GM12878 (cell line): ENCODE results near the gene ZNF213. TPM values are rescaled to one million over a fixed set of nuclear protein-coding genes. Genes with fewer than 3 reads are reported as not detected.

Experiments
- CHD2 ChIP-seq: IDR thresholded peaks from 2 replicates; pipeline ENCODE4 v1.6.1; 2011; ENCODE audit warnings: low read depth, low read length, improper control_type of control experiment, borderline replicate concordance
- EGR1 ChIP-seq, 2 experiments: IDR thresholded peaks; 1 replicate in 1 of 2; 2 replicates in 1 of 2; pipeline ENCODE4 v1.6.1; 2011 to 2012; ENCODE audit warnings: low read depth in 2 of 2, low read length in 2 of 2, borderline replicate concordance in 1 of 2, mild to moderate bottlenecking in 1 of 2, moderate library complexity in 1 of 2
- FOS ChIP-seq: IDR thresholded peaks from 3 replicates; pipeline ENCODE4 v1.6.1; 2011; ENCODE audit warnings: borderline replicate concordance; ENCODE audit not compliant: insufficient read length; ENCODE audit errors: extremely low read depth
- KDM1A ChIP-seq: fragments of 200-600 bp; sonication (generic); IDR thresholded peaks from 2 replicates; pipeline ENCODE4 v1.6.1; 2016; ENCODE audit warnings: borderline replicate concordance
- MYB ChIP-seq: fragments of 150-350 bp; IDR thresholded peaks from 2 replicates; pipeline ENCODE4 v1.6.1; 2014; ENCODE audit warnings: mild to moderate bottlenecking, low read depth, low read length, borderline replicate concordance
- NFYA ChIP-seq: IDR thresholded peaks from 2 replicates; pipeline ENCODE4 v1.6.1; 2011; ENCODE audit warnings: low read depth, mild to moderate bottlenecking, low read length, improper control_type of control experiment, borderline replicate concordance
- NFYB ChIP-seq: IDR thresholded peaks from 2 replicates; pipeline ENCODE4 v1.6.1; 2011; ENCODE audit warnings: low read depth, mild to moderate bottlenecking, low read length, improper control_type of control experiment, moderate library complexity; ENCODE audit not compliant: insufficient read depth
- NR2F1 ChIP-seq: fragments of 450-650 bp; conservative IDR thresholded peaks from 2 replicates; pipeline ENCODE4 v1.6.1; 2017; ENCODE audit warnings: mild to moderate bottlenecking
- NRF1 ChIP-seq: conservative IDR thresholded peaks from 2 replicates; pipeline ENCODE4 v1.6.1; 2011; ENCODE audit warnings: mild to moderate bottlenecking, low read depth, low read length, improper control_type of control experiment
- POLR2AphosphoS2 ChIP-seq: IDR thresholded peaks from 2 replicates; pipeline ENCODE4 v1.6.1; 2011; ENCODE audit warnings: low read depth, mild to moderate bottlenecking, low read length, improper control_type of control experiment, moderate library complexity
- SP1 ChIP-seq: IDR thresholded peaks from one replicate; pipeline ENCODE4 v1.6.1; 2011; ENCODE audit warnings: low read depth, low read length
- SREBF1 ChIP-seq: IDR thresholded peaks from 2 replicates; pipeline ENCODE4 v1.6.1; 2012; ENCODE audit warnings: mild to moderate bottlenecking, low read length
- TBL1XR1 ChIP-seq: IDR thresholded peaks from 2 replicates; pipeline ENCODE4 v1.6.1; 2012; ENCODE audit warnings: low read depth, low read length, improper control_type of control experiment
- polyA plus RNA-seq, 11 experiments: library from polyadenylated mRNA; depleted of rRNA in 4 of 11; unstranded in 6 of 11; stranded (reverse) in 5 of 11; fragments of >200 nt; fragmentation: Nextera tagmentation in 4 of 11; fragmentation: Illumina TruSeq in 1 of 11; extraction: Ambion mirVana in 4 of 11; extraction: Trizol in 1 of 11; gene quantifications; 1 replicate in 1 of 11; 2 replicates in 10 of 11; pipeline versions ENCODE4 v1.2.1 to v1.2.3, GENCODE V29; 2011 to 2016; ENCODE audit warnings: inconsistent platforms in 2 of 11, missing spikeins in 2 of 11, low read depth in 1 of 11
- total RNA-seq, 4 experiments: library from RNA; depleted of rRNA in 3 of 4; stranded (reverse); fragments of >200 nt in 3 of 4; fragmentation: Illumina TruSeq in 1 of 4; extraction: Trizol in 1 of 4; gene quantifications; 2 replicates each; pipeline versions ENCODE4 v1.2.1 to v1.2.3, GENCODE V29; 2013 to 2021
- TF ChIP-seq, protein P1 (sequence below): fragments of 450-650 bp; IDR thresholded peaks from 2 replicates; pipeline ENCODE4 v1.6.1; 2017; ENCODE audit warnings: low read depth, mild to moderate bottlenecking, moderate library complexity
- TF ChIP-seq, protein P2 (sequence below): fragments of 450-650 bp; formaldehyde crosslinking; IDR thresholded peaks from 2 replicates; pipeline ENCODE4 v1.4.0; 2020; ENCODE audit warnings: mild to moderate bottlenecking, moderate library complexity
- TF ChIP-seq, protein P3 (sequence below): IDR thresholded peaks from 2 replicates; pipeline ENCODE4 v1.6.1; 2011; ENCODE audit warnings: low read depth, mild to moderate bottlenecking, low read length, moderate library complexity, borderline replicate concordance; ENCODE audit errors: extremely low read depth
- TF ChIP-seq, protein P4 (sequence below): IDR thresholded peaks from 2 replicates; pipeline ENCODE4 v1.6.1; 2011; ENCODE audit warnings: low read depth, low read length, improper control_type of control experiment, borderline replicate concordance
- TF ChIP-seq, protein P5 (sequence below): fragments of 450-650 bp; IDR thresholded peaks from 2 replicates; pipeline ENCODE4 v1.6.1; 2016; ENCODE audit warnings: mild to moderate bottlenecking, moderate library complexity, borderline replicate concordance

Gene ZNF213
- total and polyA plus RNA-seq, 10 of the 15 experiments (the other 5 are each of a cell fraction or from before 2014, with no cell fraction given) = 0.53 to 9.4 (median 1.1) TPM

DNA sequence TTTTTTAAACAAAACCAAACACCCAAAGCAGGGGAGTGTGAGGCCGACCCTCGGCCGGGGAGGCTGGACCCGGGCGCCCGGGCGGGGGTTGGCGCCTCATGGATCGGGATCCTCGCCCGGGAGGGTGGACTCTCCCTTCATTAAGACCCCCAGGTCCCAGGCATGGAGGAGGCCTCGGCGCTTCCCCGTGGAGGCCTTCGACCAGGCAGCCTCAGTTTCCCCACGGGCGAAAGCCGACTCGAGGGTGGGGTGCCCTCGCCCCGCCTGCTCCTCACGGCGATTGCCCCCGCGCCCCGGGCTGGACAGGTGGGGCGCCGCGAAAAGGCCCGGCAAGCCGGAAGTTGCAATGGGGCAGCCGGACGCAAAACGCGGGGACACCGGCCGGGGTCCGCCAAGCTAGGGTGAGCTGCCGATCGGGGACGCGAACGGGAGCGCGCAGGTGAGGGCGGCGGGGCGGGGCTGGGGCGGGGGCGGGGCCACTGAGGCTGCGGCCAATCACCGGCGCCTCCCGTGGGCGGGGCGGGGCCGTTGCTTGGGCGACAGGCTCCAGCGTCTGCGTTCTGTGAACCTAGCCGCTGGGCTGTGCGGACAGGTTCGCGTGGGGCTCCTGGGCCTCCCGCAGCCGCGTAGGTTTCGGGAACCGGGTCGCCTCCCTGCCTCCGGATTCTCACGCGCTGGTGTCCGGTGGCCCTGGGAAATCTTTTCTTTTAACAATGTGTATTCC, 28.5 kb upstream of the ZNF213 start (continued):
- TF ChIP-seq, protein P1, sequence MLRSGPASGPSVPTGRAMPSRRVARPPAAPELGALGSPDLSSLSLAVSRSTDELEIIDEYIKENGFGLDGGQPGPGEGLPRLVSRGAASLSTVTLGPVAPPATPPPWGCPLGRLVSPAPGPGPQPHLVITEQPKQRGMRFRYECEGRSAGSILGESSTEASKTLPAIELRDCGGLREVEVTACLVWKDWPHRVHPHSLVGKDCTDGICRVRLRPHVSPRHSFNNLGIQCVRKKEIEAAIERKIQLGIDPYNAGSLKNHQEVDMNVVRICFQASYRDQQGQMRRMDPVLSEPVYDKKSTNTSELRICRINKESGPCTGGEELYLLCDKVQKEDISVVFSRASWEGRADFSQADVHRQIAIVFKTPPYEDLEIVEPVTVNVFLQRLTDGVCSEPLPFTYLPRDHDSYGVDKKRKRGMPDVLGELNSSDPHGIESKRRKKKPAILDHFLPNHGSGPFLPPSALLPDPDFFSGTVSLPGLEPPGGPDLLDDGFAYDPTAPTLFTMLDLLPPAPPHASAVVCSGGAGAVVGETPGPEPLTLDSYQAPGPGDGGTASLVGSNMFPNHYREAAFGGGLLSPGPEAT = no peak
- TF ChIP-seq FOS (no peak), MYB (no peak), NRF1 (no peak), NR2F1 (peak; percentile 74), SP1 (peak; percentile 40), SREBF1 (no peak), POLR2AphosphoS2 (no peak), CHD2 (peak; percentile 64; the same call in 1 of the 2 replicates), KDM1A (no peak), NFYB (no peak), TBL1XR1 (no peak), NFYA (no peak), EGR1 (IDR thresholded peaks at IDR 0.05; ENCODE audit: borderline replicate concordance in 1 of 2, low read depth in 2 of 2, low read length in 2 of 2) (peak in 1 of 2 experiments; percentile 44; a peak in 1 of 3 replicates)
- TF ChIP-seq, protein P2, sequence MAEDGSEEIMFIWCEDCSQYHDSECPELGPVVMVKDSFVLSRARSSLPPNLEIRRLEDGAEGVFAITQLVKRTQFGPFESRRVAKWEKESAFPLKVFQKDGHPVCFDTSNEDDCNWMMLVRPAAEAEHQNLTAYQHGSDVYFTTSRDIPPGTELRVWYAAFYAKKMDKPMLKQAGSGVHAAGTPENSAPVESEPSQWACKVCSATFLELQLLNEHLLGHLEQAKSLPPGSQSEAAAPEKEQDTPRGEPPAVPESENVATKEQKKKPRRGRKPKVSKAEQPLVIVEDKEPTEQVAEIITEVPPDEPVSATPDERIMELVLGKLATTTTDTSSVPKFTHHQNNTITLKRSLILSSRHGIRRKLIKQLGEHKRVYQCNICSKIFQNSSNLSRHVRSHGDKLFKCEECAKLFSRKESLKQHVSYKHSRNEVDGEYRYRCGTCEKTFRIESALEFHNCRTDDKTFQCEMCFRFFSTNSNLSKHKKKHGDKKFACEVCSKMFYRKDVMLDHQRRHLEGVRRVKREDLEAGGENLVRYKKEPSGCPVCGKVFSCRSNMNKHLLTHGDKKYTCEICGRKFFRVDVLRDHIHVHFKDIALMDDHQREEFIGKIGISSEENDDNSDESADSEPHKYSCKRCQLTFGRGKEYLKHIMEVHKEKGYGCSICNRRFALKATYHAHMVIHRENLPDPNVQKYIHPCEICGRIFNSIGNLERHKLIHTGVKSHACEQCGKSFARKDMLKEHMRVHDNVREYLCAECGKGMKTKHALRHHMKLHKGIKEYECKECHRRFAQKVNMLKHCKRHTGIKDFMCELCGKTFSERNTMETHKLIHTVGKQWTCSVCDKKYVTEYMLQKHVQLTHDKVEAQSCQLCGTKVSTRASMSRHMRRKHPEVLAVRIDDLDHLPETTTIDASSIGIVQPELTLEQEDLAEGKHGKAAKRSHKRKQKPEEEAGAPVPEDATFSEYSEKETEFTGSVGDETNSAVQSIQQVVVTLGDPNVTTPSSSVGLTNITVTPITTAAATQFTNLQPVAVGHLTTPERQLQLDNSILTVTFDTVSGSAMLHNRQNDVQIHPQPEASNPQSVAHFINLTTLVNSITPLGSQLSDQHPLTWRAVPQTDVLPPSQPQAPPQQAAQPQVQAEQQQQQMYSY (CRISPR knock-in tag) = no peak
- TF ChIP-seq, protein P3, sequence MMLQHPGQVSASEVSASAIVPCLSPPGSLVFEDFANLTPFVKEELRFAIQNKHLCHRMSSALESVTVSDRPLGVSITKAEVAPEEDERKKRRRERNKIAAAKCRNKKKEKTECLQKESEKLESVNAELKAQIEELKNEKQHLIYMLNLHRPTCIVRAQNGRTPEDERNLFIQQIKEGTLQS = no peak
- TF ChIP-seq, protein P4, sequence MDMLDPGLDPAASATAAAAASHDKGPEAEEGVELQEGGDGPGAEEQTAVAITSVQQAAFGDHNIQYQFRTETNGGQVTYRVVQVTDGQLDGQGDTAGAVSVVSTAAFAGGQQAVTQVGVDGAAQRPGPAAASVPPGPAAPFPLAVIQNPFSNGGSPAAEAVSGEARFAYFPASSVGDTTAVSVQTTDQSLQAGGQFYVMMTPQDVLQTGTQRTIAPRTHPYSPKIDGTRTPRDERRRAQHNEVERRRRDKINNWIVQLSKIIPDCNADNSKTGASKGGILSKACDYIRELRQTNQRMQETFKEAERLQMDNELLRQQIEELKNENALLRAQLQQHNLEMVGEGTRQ = no peak
- TF ChIP-seq, protein P5, sequence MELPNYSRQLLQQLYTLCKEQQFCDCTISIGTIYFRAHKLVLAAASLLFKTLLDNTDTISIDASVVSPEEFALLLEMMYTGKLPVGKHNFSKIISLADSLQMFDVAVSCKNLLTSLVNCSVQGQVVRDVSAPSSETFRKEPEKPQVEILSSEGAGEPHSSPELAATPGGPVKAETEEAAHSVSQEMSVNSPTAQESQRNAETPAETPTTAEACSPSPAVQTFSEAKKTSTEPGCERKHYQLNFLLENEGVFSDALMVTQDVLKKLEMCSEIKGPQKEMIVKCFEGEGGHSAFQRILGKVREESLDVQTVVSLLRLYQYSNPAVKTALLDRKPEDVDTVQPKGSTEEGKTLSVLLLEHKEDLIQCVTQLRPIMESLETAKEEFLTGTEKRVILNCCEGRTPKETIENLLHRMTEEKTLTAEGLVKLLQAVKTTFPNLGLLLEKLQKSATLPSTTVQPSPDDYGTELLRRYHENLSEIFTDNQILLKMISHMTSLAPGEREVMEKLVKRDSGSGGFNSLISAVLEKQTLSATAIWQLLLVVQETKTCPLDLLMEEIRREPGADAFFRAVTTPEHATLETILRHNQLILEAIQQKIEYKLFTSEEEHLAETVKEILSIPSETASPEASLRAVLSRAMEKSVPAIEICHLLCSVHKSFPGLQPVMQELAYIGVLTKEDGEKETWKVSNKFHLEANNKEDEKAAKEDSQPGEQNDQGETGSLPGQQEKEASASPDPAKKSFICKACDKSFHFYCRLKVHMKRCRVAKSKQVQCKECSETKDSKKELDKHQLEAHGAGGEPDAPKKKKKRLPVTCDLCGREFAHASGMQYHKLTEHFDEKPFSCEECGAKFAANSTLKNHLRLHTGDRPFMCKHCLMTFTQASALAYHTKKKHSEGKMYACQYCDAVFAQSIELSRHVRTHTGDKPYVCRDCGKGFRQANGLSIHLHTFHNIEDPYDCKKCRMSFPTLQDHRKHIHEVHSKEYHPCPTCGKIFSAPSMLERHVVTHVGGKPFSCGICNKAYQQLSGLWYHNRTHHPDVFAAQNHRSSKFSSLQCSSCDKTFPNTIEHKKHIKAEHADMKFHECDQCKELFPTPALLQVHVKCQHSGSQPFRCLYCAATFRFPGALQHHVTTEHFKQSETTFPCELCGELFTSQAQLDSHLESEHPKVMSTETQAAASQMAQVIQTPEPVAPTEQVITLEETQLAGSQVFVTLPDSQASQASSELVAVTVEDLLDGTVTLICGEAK = peak; percentile 95
